Fibroblast of lung (primary cell): Measurements from ENCODE around the gene CCDC150. TPM values are rescaled to one million over a fixed set of nuclear protein-coding genes. Genes with fewer than 3 reads are reported as not detected.
"Not testable (repeated sequence)": the region's sequence is repeated elsewhere in the genome, so short reads cannot be mapped to it uniquely, and the experiment has no call there.

Source experiments
- DNase-seq, 2 donors: peaks; one replicate each; pipeline versions ENCODE4 v3.0.0 to v3.0.0-alpha.2; 2010; ENCODE audit warnings: low read depth in 2 of 2
- H2AFZ ChIP-seq: 2 replicates; pipeline ENCODE4 v1.5.1; 2012; ENCODE audit warnings: low read length, control low read depth, inconsistent platforms
- H3K27ac ChIP-seq: 2 replicates; pipeline ENCODE4 v1.5.1; 2011; ENCODE audit warnings: low read length, control low read depth; ENCODE audit not compliant: insufficient read depth
- H3K27me3 ChIP-seq: 2 replicates; pipeline ENCODE4 v1.5.1; 2011; ENCODE audit warnings: mild to moderate bottlenecking, low read length; ENCODE audit not compliant: control insufficient read depth, insufficient read depth
- H3K36me3 ChIP-seq: 2 replicates; pipeline ENCODE4 v1.5.1; 2011; ENCODE audit warnings: low read length; ENCODE audit not compliant: control insufficient read depth, insufficient read depth
- H3K4me1 ChIP-seq: 2 replicates; pipeline ENCODE4 v1.5.1; 2011; ENCODE audit warnings: low read length; ENCODE audit not compliant: control insufficient read depth, insufficient read depth; ENCODE audit errors: extremely low read depth
- H3K4me2 ChIP-seq: 2 replicates; pipeline ENCODE4 v1.5.1; 2011; ENCODE audit warnings: low read length, control low read depth; ENCODE audit not compliant: insufficient read depth; ENCODE audit errors: extremely low read depth
- H3K4me3 ChIP-seq, 4 experiments: fragments of 200-600 bp in 1 of 4; sonication (generic) in 1 of 4; replicated peaks in 1 of 4; 2 replicates each; pipeline ENCODE4 v1.5.1; 2011 to 2016; ENCODE audit warnings: low read length in 4 of 4, low read depth in 3 of 4, mild to moderate bottlenecking in 3 of 4, control low read depth in 2 of 4, inconsistent platforms in 1 of 4, mixed read lengths in 1 of 4; ENCODE audit not compliant: insufficient read depth in 1 of 4; ENCODE audit errors: control extremely low read depth in 1 of 4
- H3K79me2 ChIP-seq: 2 replicates; pipeline ENCODE4 v1.5.1; 2012; ENCODE audit warnings: mild to moderate bottlenecking, low read length, inconsistent platforms; ENCODE audit not compliant: control insufficient read depth, insufficient read depth
- H3K9ac ChIP-seq: 2 replicates; pipeline ENCODE4 v1.5.1; 2011; ENCODE audit warnings: mild to moderate bottlenecking, low read length, control low read depth; ENCODE audit not compliant: insufficient read depth
- H3K9me3 ChIP-seq: 2 replicates; pipeline ENCODE4 v1.5.1; 2012; ENCODE audit warnings: low read depth, low read length; ENCODE audit not compliant: control insufficient read depth, insufficient read depth
- H4K20me1 ChIP-seq: 2 replicates; pipeline ENCODE4 v1.5.1; 2011; ENCODE audit warnings: low read length; ENCODE audit not compliant: control insufficient read depth, insufficient read depth; ENCODE audit errors: extremely low read depth
- EZH2 ChIP-seq: IDR thresholded peaks from 2 replicates; pipeline ENCODE4 v1.5.1; 2012; ENCODE audit warnings: low read length, control low read depth, mild to moderate bottlenecking; ENCODE audit errors: missing control alignments
- polyA plus RNA-seq, 2 donors: library from polyadenylated mRNA; depleted of rRNA in 1 of 2; stranded (reverse) in 1 of 2; unstranded in 1 of 2; fragments of >200 nt; gene quantifications; 2 replicates each; pipeline ENCODE4 v1.2.1, GENCODE V29; 2011 to 2012; ENCODE audit warnings: missing spikeins in 1 of 2
- total RNA-seq: library from RNA; depleted of rRNA; stranded (reverse); fragments of >200 nt; gene quantifications from 2 replicates; pipeline ENCODE4 v1.2.1, GENCODE V29; 2014
- TF ChIP-seq, protein P1 (sequence below), 2 donors: IDR thresholded peaks in 1 of 2; conservative IDR thresholded peaks in 1 of 2; 1 replicate in 1 of 2; 2 replicates in 1 of 2; pipeline ENCODE4 v1.5.1; 2011 to 2012; ENCODE audit warnings: low read length in 2 of 2, control low read depth in 1 of 2, inconsistent platforms in 1 of 2, low read depth in 1 of 2, mild to moderate bottlenecking in 1 of 2

Gene CCDC150
- total and polyA plus RNA-seq, 2 donors (not counting 1 experiment from before 2014, with no cell fraction given), result 1.5 to 5.1 TPM

DNA sequence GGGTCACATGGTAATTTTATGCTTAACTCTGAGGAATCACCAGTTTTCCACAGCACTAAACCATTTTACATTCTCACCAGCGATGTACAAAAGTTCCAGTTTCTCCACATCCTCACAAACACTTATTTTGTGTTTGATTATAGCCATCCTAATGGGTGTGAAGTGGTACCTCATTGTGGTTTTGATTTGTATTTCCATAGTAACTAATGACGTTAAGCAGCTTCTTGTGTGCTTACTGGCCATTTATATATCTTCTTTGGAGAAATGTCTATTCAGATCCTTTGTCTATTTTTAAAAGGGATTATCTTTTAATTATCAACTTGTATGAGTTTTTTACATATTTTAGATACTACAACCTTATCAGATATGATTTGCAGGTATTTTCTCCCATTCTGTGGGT lies 42.0 kb downstream of the CCDC150 start:
- Histone ChIP-seq H3K27ac (no peak overlapping the region), H3K36me3 (no peaks in the 10 kb centered on the region), H4K20me1 (no peaks in the 10 kb centered on the region), H3K4me3 (no peak overlapping the region), H3K4me1 (no peaks in the 10 kb centered on the region), H3K9ac (no peak overlapping the region), H2AFZ (no peak overlapping the region), H3K27me3 (no peaks in the 10 kb centered on the region), H3K79me2 (no peaks in the 10 kb centered on the region), H3K9me3 (no peaks in the 10 kb centered on the region), H3K4me2 (no peak overlapping the region)
- DNase-seq, result no peak
- TF ChIP-seq, protein P1, sequence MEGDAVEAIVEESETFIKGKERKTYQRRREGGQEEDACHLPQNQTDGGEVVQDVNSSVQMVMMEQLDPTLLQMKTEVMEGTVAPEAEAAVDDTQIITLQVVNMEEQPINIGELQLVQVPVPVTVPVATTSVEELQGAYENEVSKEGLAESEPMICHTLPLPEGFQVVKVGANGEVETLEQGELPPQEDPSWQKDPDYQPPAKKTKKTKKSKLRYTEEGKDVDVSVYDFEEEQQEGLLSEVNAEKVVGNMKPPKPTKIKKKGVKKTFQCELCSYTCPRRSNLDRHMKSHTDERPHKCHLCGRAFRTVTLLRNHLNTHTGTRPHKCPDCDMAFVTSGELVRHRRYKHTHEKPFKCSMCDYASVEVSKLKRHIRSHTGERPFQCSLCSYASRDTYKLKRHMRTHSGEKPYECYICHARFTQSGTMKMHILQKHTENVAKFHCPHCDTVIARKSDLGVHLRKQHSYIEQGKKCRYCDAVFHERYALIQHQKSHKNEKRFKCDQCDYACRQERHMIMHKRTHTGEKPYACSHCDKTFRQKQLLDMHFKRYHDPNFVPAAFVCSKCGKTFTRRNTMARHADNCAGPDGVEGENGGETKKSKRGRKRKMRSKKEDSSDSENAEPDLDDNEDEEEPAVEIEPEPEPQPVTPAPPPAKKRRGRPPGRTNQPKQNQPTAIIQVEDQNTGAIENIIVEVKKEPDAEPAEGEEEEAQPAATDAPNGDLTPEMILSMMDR (conservative IDR thresholded peaks at IDR 0.05 in 1 of 2, IDR thresholded peaks at IDR 0.05 in 1 of 2; ENCODE audit: low read depth in 1 of 2, low read length in 2 of 2), result no peak
- no peak for TF ChIP-seq EZH2

DNA sequence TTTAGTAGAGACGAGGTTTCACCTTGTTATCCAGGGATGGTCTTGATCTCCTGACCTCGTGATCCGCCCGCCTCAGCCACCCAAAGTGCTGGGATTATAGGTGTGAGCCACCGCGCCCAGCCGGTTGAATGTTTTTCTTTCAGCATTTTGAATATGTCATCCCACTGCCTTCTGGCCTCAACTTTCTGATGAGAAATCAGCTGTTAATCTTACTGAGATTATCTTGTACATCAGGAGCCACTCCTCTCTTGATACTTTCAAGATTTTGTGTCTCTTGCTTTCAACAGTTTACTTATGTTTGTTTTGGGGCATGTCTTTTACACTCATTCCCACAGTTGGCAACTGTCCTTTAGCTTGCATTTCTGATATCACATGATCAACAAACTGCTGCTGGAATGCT lies 46.3 kb downstream of the CCDC150 start:
- H3K4me1 ChIP-seq, result no peaks in the 10 kb centered on the region
- H3K4me2 ChIP-seq, result no peak overlapping the region
- TF ChIP-seq, protein P1 (conservative IDR thresholded peaks at IDR 0.05 in 1 of 2, IDR thresholded peaks at IDR 0.05 in 1 of 2; ENCODE audit: low read depth in 1 of 2, low read length in 2 of 2), result no peak
- TF ChIP-seq EZH2, result no peak
- H3K9me3 ChIP-seq, result no peaks in the 10 kb centered on the region
- no peaks in the 10 kb centered on the region for H3K36me3 ChIP-seq
- no peak overlapping the region for H2AFZ ChIP-seq
- no peak overlapping the region for H3K9ac ChIP-seq
- H3K4me3 ChIP-seq, result no peak overlapping the region
- no peaks in the 10 kb centered on the region for H3K79me2 ChIP-seq
- H4K20me1 ChIP-seq, result no peaks in the 10 kb centered on the region
- no peak overlapping the region for H3K27ac ChIP-seq
- no peaks in the 10 kb centered on the region for H3K27me3 ChIP-seq
- no peak for DNase-seq

DNA sequence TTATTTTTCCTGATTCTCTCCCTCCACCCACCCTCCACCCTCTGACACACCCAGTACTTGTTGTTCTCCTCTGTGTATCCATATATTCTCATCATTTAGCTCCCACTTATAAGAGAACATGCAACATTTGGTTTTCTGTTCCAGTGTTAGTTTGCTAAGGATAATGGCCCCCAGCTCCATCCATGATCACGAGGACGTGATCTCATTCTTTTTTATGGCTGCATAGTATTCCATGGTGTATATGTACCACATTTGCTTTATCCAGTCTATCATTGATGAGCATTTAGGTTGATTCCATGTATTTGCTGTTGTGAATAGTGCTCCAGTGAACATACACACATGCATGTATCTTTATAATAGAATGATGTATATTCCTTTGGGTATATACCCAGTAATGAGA lies 47.2 kb downstream of the CCDC150 start:
- not testable (repeated sequence) for H4K20me1 ChIP-seq, H3K79me2 ChIP-seq, H3K9ac ChIP-seq, H3K27me3 ChIP-seq, H3K4me1 ChIP-seq, H3K4me2 ChIP-seq, H3K4me3 ChIP-seq, H3K27ac ChIP-seq, H2AFZ ChIP-seq, H3K36me3 ChIP-seq, DNase-seq, H3K9me3 ChIP-seq
